Measurements from ENCODE around the gene ELMO2. TPM values are rescaled to one million over a fixed set of nuclear protein-coding genes. Genes with fewer than 3 reads are reported as not detected.

The ELMO2 gene
- total RNA-seq, 1 experiment from 2014 or later: 28.4 TPM

- TF ChIP-seq CBFB (CRISPR knock-in tag; IDR thresholded peaks at IDR 0.05; ENCODE audit: low read depth) (no peak), ATF3 (CRISPR knock-in tag; conservative IDR thresholded peaks at IDR 0.05) (no peak), MXD4 (CRISPR knock-in tag; IDR thresholded peaks at IDR 0.05; ENCODE audit: borderline replicate concordance) (no peak)
These were observed 10.0 kb upstream of the ELMO2 start (continued) for GRCh38 chr20:46416421-46416820.

- CTCF ChIA-PET: interaction anchor here (1.0 kb wide), 1 partner anchor 22 kb away, joined by 5 read pairs; no protein-coding TSS in a partner anchor
- H3K36me3 Mint-ChIP-seq: no peaks in the 10 kb centered on the region
- POLR2A ChIA-PET: no interaction called here
- peaks cover 2% of the 10 kb centered on the region for H3K4me1 Mint-ChIP-seq
- DNase-seq (ENCODE audit: low spot score): no peak
- H3K27me3 Mint-ChIP-seq (ENCODE audit: low read depth): peaks cover 2% of the 10 kb centered on the region; the same call in 1 of the 2 replicates
- TF ChIP-seq CDX4 (CRISPR knock-in tag; IDR thresholded peaks at IDR 0.05; ENCODE audit: borderline replicate concordance): no peak
- no peak for TF ChIP-seq MYBL2 (CRISPR knock-in tag; IDR thresholded peaks at IDR 0.05)
- TF ChIP-seq ZNF423 (CRISPR knock-in tag; IDR thresholded peaks at IDR 0.05): no peak
- no peak for TF ChIP-seq ZNF121 (CRISPR knock-in tag; IDR thresholded peaks at IDR 0.05)
- TF ChIP-seq MLX (CRISPR knock-in tag; IDR thresholded peaks at IDR 0.05): no peak
- no peak for TF ChIP-seq TCF7 (CRISPR knock-in tag; IDR thresholded peaks at IDR 0.05; ENCODE audit: low read depth)
- TF ChIP-seq FOXK1 (CRISPR knock-in tag; IDR thresholded peaks at IDR 0.05): no peak
- TF ChIP-seq ZNF425 (CRISPR knock-in tag; conservative IDR thresholded peaks at IDR 0.05): no peak
- TF ChIP-seq MXD4 (CRISPR knock-in tag; IDR thresholded peaks at IDR 0.05; ENCODE audit: borderline replicate concordance): no peak
- TF ChIP-seq GTF2I (CRISPR knock-in tag; conservative IDR thresholded peaks at IDR 0.05): no peak
- ATAC-seq: no peak
- H3K9me3 Mint-ChIP-seq: 0 out of 2 replicates have a peak, but pooled peaks cover 3% of the 10 kb centered on the region
- no peak overlapping the region for H3K4me3 Mint-ChIP-seq
- no peak overlapping the region for H3K27ac Mint-ChIP-seq
These were observed 9.4 kb upstream of the ELMO2 start for GRCh38 chr20:46415773-46416172.

GRCh38 chr20:46414608-46415007 lies 8.2 kb upstream of the ELMO2 start:
- H3K27ac Mint-ChIP-seq: no peak overlapping the region
- H3K36me3 Mint-ChIP-seq: no peaks in the 10 kb centered on the region
- no peak overlapping the region for H3K4me3 Mint-ChIP-seq
- CTCF ChIA-PET: interaction anchor here (0.9 to 1.0 kb wide), 2 partner anchors 24 to 392 kb away, joined by 3 to 5 read pairs; no protein-coding TSS in a partner anchor
- no peak for DNase-seq (ENCODE audit: low spot score)
- POLR2A ChIA-PET: no interaction called here
- peaks cover 5% of the 10 kb centered on the region for H3K4me1 Mint-ChIP-seq
- no peak for ATAC-seq
- no peak for TF ChIP-seq ZNF423 (CRISPR knock-in tag; IDR thresholded peaks at IDR 0.05)
- no peak for TF ChIP-seq CREB1 (CRISPR knock-in tag; IDR thresholded peaks at IDR 0.05)
- TF ChIP-seq CDX4 (CRISPR knock-in tag; IDR thresholded peaks at IDR 0.05; ENCODE audit: borderline replicate concordance): no peak
- TF ChIP-seq HMGA2 (CRISPR knock-in tag; IDR thresholded peaks at IDR 0.05): no peak
- no peak for TF ChIP-seq ZNF232 (CRISPR knock-in tag; IDR thresholded peaks at IDR 0.05)
- TF ChIP-seq ARID4B (CRISPR knock-in tag; IDR thresholded peaks at IDR 0.05; ENCODE audit: borderline replicate concordance): no peak
- TF ChIP-seq MAX (CRISPR knock-in tag; IDR thresholded peaks at IDR 0.05): no peak
- peaks cover 6% of the 10 kb centered on the region; the same call in 1 of the 2 replicates for H3K27me3 Mint-ChIP-seq (ENCODE audit: low read depth)
- H3K9me3 Mint-ChIP-seq: 0 out of 2 replicates have a peak, but pooled peaks cover 3% of the 10 kb centered on the region
